ENCODE data around the gene PTPRB. TPM values are rescaled to one million over a fixed set of nuclear protein-coding genes. Genes with fewer than 3 reads are reported as not detected.

Gene PTPRB
- total and polyA plus RNA-seq, 7 experiments from 2014 or later, result 0.16 to 0.24 TPM; not detected in 5

DNA sequence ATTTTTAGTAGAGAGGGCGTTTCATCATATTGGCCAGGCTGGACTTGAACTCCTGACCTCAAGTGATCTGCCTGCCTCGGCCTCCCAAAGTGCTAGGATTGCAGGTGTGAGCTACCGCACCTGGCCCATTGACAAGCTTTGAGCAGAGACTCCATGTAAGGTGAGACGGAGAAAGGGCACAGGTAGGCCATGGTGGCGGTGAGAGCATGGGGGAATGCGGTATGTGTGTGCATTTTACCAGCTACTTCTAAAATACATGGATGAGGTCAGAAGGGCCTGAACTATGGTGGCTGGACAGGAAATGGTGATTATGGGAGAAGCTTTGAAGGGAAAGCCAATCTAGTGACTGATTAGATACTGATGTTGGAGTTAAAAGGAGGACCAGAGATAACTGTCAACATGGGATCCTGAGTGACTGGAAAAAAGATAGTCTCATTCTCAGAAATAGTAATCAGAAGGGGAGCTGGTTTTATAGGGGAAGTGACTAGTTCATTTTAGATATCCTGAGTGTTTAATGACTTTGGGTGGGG is 21.9 kb upstream of the PTPRB start:
- ChIA-PET CTCF (no interaction called here), POLR2A (no interaction called here)
- Mint-ChIP-seq H3K27ac (no peak overlapping the region), H3K9me3 (peaks cover 0 to 4% (median 0%) of the 10 kb centered on the region in 11 donors), H3K36me3 (no peaks in the 10 kb centered on the region), H3K27me3 (peaks cover 0 to 5% (median 0%) of the 10 kb centered on the region in 5 donors), H3K4me1 (peaks cover 0 to 3% (median 0%) of the 10 kb centered on the region in 7 donors), H3K4me3 (no peak overlapping the region)
- ATAC-seq, result no peak
- no peak overlapping the region for H3K27ac ChIP-seq (ENCODE audit: low read depth, low read length)
- no peaks in the 10 kb centered on the region for H3K27me3 ChIP-seq (ENCODE audit: control insufficient read depth in 2 of 2, insufficient read depth in 2 of 2, low read length in 2 of 2)
- DNase-seq, result no peak
- H3K4me1 ChIP-seq (ENCODE audit: control insufficient read depth in 2 of 2, insufficient read depth in 2 of 2, low read length in 2 of 2), result no peaks in the 10 kb centered on the region
- H3K9me3 ChIP-seq (ENCODE audit: control insufficient read depth in 2 of 3, low read length in 3 of 3), result no peaks in the 10 kb centered on the region
- no peak overlapping the region for H3K4me3 ChIP-seq (ENCODE audit: low read length)
- no peaks in the 10 kb centered on the region for H3K36me3 ChIP-seq (ENCODE audit: control insufficient read depth in 2 of 3, insufficient read depth in 3 of 3, low read length in 3 of 3)
- intact Hi-C loops (cut with micrococcal nuclease), result no loop called here

DNA sequence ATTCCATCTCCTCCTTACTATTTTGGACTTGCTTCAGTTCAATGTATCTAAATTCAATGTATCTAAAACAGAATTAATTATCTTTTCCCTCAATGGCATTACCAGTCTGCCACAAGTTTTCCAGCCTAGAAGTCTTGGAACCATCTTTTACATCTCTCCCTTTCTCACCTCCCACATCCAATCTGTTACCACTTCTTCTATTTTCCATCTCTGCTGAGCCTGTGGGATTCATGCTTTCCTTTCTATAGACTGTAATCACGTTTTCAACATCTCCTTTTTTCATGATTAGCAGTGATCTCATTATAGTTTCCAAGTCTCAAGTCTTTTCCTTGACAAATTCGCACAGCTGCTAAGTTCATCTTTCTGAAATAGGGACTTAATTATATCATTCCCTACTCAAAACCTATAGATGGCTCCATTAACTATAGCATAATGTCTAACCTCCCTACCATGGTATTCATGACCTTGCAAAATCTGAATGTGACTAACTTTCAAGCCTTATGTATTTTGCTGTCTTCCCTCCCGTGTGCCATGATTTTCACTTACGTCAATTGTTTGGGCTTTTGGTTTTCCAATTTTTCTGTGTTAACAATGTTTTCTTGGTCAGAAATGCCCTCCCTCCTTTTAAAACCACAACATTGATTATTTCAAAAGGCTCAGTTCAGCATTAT is 20.5 kb upstream of the PTPRB start:
- no peaks in the 10 kb centered on the region for H3K27me3 ChIP-seq (ENCODE audit: control insufficient read depth in 2 of 2, insufficient read depth in 2 of 2, low read length in 2 of 2)
- no peaks in the 10 kb centered on the region for H3K36me3 Mint-ChIP-seq
- H3K4me3 ChIP-seq (ENCODE audit: low read length), result no peak overlapping the region
- H3K4me1 Mint-ChIP-seq, result peaks cover 0 to 3% (median 0%) of the 10 kb centered on the region in 7 donors
- ATAC-seq (no peak), DNase-seq (no peak)
- no peaks in the 10 kb centered on the region for H3K4me1 ChIP-seq (ENCODE audit: control insufficient read depth in 2 of 2, insufficient read depth in 2 of 2, low read length in 2 of 2)
- peaks cover 0 to 5% (median 1%) of the 10 kb centered on the region in 5 donors for H3K27me3 Mint-ChIP-seq
- H3K36me3 ChIP-seq (ENCODE audit: control insufficient read depth in 2 of 3, insufficient read depth in 3 of 3, low read length in 3 of 3), result no peaks in the 10 kb centered on the region
- no peak overlapping the region for H3K4me3 Mint-ChIP-seq
- H3K27ac ChIP-seq (ENCODE audit: low read depth, low read length), result no peak overlapping the region
- POLR2A ChIA-PET, result no interaction called here
- CTCF ChIA-PET, result no interaction called here
- H3K9me3 Mint-ChIP-seq, result peaks cover 0 to 4% (median 0%) of the 10 kb centered on the region in 11 donors
- H3K9me3 ChIP-seq (ENCODE audit: control insufficient read depth in 2 of 3, low read length in 3 of 3), result no peaks in the 10 kb centered on the region
- no peak overlapping the region for H3K27ac Mint-ChIP-seq
- intact Hi-C loops (cut with micrococcal nuclease), result no loop called here

DNA sequence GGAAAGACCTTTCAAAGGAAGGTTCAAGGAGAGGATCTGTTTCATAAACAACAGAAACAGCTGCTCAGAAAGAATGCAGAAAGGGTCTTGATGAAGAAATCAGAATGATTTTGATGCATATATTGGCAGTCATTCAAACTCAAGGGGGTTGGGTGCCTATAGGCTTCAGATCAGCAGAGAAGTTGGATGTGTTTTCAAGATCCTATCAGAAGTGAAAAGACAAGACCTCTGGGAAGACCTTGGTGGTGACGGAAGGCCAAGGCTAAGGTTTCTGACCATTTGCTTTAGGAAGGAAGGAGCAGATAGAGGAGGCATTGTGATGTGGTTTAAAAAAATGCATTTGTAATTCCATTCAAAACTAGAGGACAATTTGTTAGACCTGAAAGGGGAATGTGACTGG is 15.2 kb upstream of the PTPRB start:
- DNase-seq (no peak), ATAC-seq (no peak)
- H3K27me3 Mint-ChIP-seq, result peaks cover 0 to 11% (median 9%) of the 10 kb centered on the region in 5 donors
- H3K9me3 ChIP-seq (ENCODE audit: control insufficient read depth in 2 of 3, low read length in 3 of 3), result no peaks in the 10 kb centered on the region
- no peaks in the 10 kb centered on the region for H3K36me3 Mint-ChIP-seq
- H3K4me3 Mint-ChIP-seq, result no peak overlapping the region
- no peaks in the 10 kb centered on the region for H3K27me3 ChIP-seq (ENCODE audit: control insufficient read depth in 2 of 2, insufficient read depth in 2 of 2, low read length in 2 of 2)
- POLR2A ChIA-PET, result no interaction called here
- H3K36me3 ChIP-seq (ENCODE audit: control insufficient read depth in 2 of 3, insufficient read depth in 3 of 3, low read length in 3 of 3), result no peaks in the 10 kb centered on the region
- CTCF ChIA-PET, result interaction anchor here (0.7 kb wide), 1 partner anchor 1095 kb away, joined by 3 read pairs; no protein-coding TSS in a partner anchor
- H3K4me3 ChIP-seq (ENCODE audit: low read length), result no peak overlapping the region
- intact Hi-C loops (cut with micrococcal nuclease), result no loop called here
- no peak overlapping the region for H3K27ac Mint-ChIP-seq
- no peaks in the 10 kb centered on the region for H3K4me1 Mint-ChIP-seq
- no peaks in the 10 kb centered on the region for H3K4me1 ChIP-seq (ENCODE audit: control insufficient read depth in 2 of 2, insufficient read depth in 2 of 2, low read length in 2 of 2)
- no peak overlapping the region for H3K27ac ChIP-seq (ENCODE audit: low read depth, low read length)
- H3K9me3 Mint-ChIP-seq, result peaks cover 0 to 6% (median 0%) of the 10 kb centered on the region in 11 donors

DNA sequence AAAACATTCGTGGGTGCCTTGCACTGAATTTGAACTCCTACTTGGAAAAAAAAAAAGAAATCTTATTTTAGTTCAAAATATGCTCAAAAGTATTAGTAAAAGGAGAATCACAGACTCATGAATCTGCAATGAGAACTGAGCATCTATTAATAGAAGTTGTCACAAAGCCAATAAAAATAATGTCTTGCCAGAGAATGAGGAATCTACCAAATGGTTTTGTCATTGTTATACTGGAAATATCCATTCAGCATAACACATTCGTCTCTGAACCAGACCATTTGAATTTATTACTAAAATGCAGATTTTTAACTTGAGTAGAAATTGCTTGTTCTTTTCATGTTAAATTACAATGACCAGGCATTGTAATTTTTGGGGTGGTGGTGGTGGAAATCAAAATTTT is 11.6 kb upstream of the PTPRB start:
- no peaks in the 10 kb centered on the region for H3K27me3 ChIP-seq (ENCODE audit: control insufficient read depth in 2 of 2, insufficient read depth in 2 of 2, low read length in 2 of 2)
- Mint-ChIP-seq H3K4me3 (no peak overlapping the region), H3K9me3 (peaks cover 0 to 6% (median 0%) of the 10 kb centered on the region in 11 donors), H3K27ac (no peak overlapping the region), H3K4me1 (peaks cover 0 to 10% (median 0%) of the 10 kb centered on the region in 7 donors), H3K27me3 (peaks cover 8 to 24% (median 12%) of the 10 kb centered on the region in 5 donors), H3K36me3 (no peaks in the 10 kb centered on the region)
- H3K4me1 ChIP-seq (ENCODE audit: control insufficient read depth in 2 of 2, insufficient read depth in 2 of 2, low read length in 2 of 2), result no peaks in the 10 kb centered on the region
- CTCF ChIA-PET, result no interaction called here
- DNase-seq (no peak), ATAC-seq (no peak)
- H3K36me3 ChIP-seq (ENCODE audit: control insufficient read depth in 2 of 3, insufficient read depth in 3 of 3, low read length in 3 of 3), result no peaks in the 10 kb centered on the region
- POLR2A ChIA-PET, result no interaction called here
- H3K4me3 ChIP-seq (ENCODE audit: low read length), result no peak overlapping the region
- H3K9me3 ChIP-seq (ENCODE audit: control insufficient read depth in 2 of 3, low read length in 3 of 3), result no peaks in the 10 kb centered on the region
- no peak overlapping the region for H3K27ac ChIP-seq (ENCODE audit: low read depth, low read length)
- intact Hi-C loops (cut with micrococcal nuclease), result no loop called here

DNA sequence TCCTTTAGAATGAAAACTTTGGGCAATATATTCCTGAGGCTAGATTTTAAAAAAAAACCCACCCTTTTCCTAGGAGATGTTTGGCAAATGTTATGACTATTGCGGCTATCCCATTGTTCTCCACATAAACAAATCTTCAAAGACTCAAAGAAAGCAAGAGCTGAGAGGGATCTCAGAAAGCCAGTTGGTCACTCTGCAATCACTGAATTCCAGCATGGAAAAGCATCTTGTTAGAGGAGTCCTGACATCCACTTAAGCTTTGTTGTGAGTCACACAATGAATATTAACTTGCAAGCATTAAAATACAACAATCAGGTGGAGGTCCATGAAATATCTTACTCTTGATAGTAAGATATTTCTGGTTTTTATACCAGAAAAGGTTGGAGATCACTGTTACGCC is 11.0 kb upstream of the PTPRB start:
- H3K27ac Mint-ChIP-seq, result no peak overlapping the region
- no peak overlapping the region for H3K4me3 ChIP-seq (ENCODE audit: low read length)
- H3K27ac ChIP-seq (ENCODE audit: low read depth, low read length), result no peak overlapping the region
- intact Hi-C loops (cut with micrococcal nuclease), result no loop called here
- ATAC-seq, result no peak
- H3K4me1 Mint-ChIP-seq, result peaks cover 0 to 10% (median 0%) of the 10 kb centered on the region in 7 donors
- H3K9me3 Mint-ChIP-seq, result peaks cover 0 to 6% (median 0%) of the 10 kb centered on the region in 11 donors
- H3K4me3 Mint-ChIP-seq, result no peak overlapping the region
- no peaks in the 10 kb centered on the region for H3K27me3 ChIP-seq (ENCODE audit: control insufficient read depth in 2 of 2, insufficient read depth in 2 of 2, low read length in 2 of 2)
- DNase-seq, result no peak
- peaks cover 11 to 27% (median 16%) of the 10 kb centered on the region in 5 donors for H3K27me3 Mint-ChIP-seq
- no peaks in the 10 kb centered on the region for H3K36me3 Mint-ChIP-seq
- CTCF ChIA-PET, result no interaction called here
- H3K36me3 ChIP-seq (ENCODE audit: control insufficient read depth in 2 of 3, insufficient read depth in 3 of 3, low read length in 3 of 3), result no peaks in the 10 kb centered on the region
- no peaks in the 10 kb centered on the region for H3K9me3 ChIP-seq (ENCODE audit: control insufficient read depth in 2 of 3, low read length in 3 of 3)
- no peaks in the 10 kb centered on the region for H3K4me1 ChIP-seq (ENCODE audit: control insufficient read depth in 2 of 2, insufficient read depth in 2 of 2, low read length in 2 of 2)
- POLR2A ChIA-PET, result no interaction called here

DNA sequence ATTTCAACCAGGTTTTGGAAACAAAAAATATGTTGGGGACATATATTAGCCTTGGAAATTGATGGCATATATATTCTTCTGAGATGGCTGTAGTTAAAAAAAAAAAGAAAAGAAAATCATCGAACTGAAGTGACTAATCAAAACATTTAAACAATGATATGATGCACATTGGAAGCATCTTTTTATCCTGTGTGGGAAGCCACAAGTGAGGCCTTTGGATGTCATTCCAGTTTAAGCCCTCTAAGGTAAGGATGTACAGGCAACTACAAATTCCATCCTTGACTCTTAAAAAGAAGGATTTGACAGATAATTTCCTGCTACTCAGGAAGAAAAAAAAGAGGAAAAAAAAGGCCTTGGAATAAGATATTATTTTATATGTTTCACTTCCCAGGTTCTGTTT is 9.6 kb upstream of the PTPRB start:
- Histone ChIP-seq H3K9me3 (ENCODE audit: control insufficient read depth in 2 of 3, low read length in 3 of 3) (no peaks in the 10 kb centered on the region), H3K27ac (ENCODE audit: low read depth, low read length) (no peak overlapping the region), H3K4me1 (ENCODE audit: control insufficient read depth in 2 of 2, insufficient read depth in 2 of 2, low read length in 2 of 2) (no peaks in the 10 kb centered on the region), H3K4me3 (ENCODE audit: low read length) (no peak overlapping the region), H3K27me3 (ENCODE audit: control insufficient read depth in 2 of 2, insufficient read depth in 2 of 2, low read length in 2 of 2) (no peaks in the 10 kb centered on the region), H3K36me3 (ENCODE audit: control insufficient read depth in 2 of 3, insufficient read depth in 3 of 3, low read length in 3 of 3) (no peaks in the 10 kb centered on the region)
- Mint-ChIP-seq H3K27me3 (peaks cover 9 to 24% (median 15%) of the 10 kb centered on the region in 5 donors), H3K36me3 (no peaks in the 10 kb centered on the region), H3K27ac (no peak overlapping the region), H3K4me1 (peaks cover 0 to 10% (median 0%) of the 10 kb centered on the region in 7 donors), H3K9me3 (peaks cover 0 to under 1% (median 0%) of the 10 kb centered on the region in 11 donors), H3K4me3 (no peak overlapping the region)
- DNase-seq (no peak), ATAC-seq (no peak)
- ChIA-PET POLR2A (no interaction called here), CTCF (no interaction called here)
- intact Hi-C loops (cut with micrococcal nuclease), result no loop called here
